A549 (cell line): Measurements from ENCODE around the gene CENPU.

Experiments
- CEBPB ChIP-seq, 2 experiments: fragments of >200 bp in 1 of 2; sonication (Bioruptor Twin) in 1 of 2; formaldehyde crosslinking in 1 of 2; IDR thresholded peaks; 2 replicates each; pipeline ENCODE4 v1.6.1; 2012 to 2016
- CHD2 ChIP-seq: fragments of 150-350 bp; IDR thresholded peaks from 2 replicates; pipeline ENCODE4 v1.6.1; 2014; ENCODE audit warnings: low read length; ENCODE audit not compliant: partially characterized antibody
- EP300 ChIP-seq, 2 experiments: fragments of >200 bp; sonication (Bioruptor Twin); formaldehyde crosslinking; IDR thresholded peaks; 2 replicates in 1 of 2; 3 replicates in 1 of 2; pipeline ENCODE4 v1.6.1; 2016 to 2017
- TP53 ChIP-seq: fragments of 250-450 bp; sonication (Bioruptor Pico); IDR thresholded peaks from 2 replicates; pipeline ENCODE4 v1.5.0; 2021; ENCODE audit warnings: mild to moderate bottlenecking, moderate library complexity
- TF ChIP-seq, protein P1 (sequence below): fragments of >200 bp; sonication (Bioruptor Twin); formaldehyde crosslinking; IDR thresholded peaks from 3 replicates; pipeline ENCODE4 v1.5.1; 2016
- TF ChIP-seq, protein P2 (sequence below): fragments of 250-450 bp; sonication (Bioruptor Pico); IDR thresholded peaks from 2 replicates; pipeline ENCODE4 v1.5.0; 2021; ENCODE audit warnings: mild to moderate bottlenecking, moderate library complexity, borderline replicate concordance
- TF ChIP-seq, protein P3 (sequence below): IDR thresholded peaks from 2 replicates; pipeline ENCODE4 v1.6.1; 2012
- TF ChIP-seq, protein P4 (sequence below): IDR thresholded peaks from 2 replicates; pipeline ENCODE4 v1.6.1; 2012

DNA sequence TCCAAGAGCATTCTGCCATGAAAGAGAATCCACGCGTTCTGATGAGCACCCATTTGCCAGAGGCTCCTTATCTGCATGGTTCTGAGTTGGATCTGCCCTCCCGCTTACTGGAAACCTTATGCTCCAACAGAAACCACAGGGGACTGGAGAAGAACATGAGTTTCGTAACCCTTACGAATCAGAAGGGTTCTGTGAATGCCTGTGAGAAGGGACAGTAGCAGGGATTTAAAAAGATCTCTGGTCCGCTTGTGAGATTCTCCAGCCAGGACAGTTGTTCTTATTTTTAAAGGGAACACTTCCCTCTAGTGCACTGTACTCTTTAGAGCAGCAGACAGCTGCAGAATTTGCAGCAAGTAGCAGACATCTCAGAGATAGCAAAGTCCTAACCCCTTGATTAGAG lies 22.5 kb upstream of the CENPU start:
- TF ChIP-seq, protein P1, sequence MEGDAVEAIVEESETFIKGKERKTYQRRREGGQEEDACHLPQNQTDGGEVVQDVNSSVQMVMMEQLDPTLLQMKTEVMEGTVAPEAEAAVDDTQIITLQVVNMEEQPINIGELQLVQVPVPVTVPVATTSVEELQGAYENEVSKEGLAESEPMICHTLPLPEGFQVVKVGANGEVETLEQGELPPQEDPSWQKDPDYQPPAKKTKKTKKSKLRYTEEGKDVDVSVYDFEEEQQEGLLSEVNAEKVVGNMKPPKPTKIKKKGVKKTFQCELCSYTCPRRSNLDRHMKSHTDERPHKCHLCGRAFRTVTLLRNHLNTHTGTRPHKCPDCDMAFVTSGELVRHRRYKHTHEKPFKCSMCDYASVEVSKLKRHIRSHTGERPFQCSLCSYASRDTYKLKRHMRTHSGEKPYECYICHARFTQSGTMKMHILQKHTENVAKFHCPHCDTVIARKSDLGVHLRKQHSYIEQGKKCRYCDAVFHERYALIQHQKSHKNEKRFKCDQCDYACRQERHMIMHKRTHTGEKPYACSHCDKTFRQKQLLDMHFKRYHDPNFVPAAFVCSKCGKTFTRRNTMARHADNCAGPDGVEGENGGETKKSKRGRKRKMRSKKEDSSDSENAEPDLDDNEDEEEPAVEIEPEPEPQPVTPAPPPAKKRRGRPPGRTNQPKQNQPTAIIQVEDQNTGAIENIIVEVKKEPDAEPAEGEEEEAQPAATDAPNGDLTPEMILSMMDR: no peak
- TF ChIP-seq, protein P2, sequence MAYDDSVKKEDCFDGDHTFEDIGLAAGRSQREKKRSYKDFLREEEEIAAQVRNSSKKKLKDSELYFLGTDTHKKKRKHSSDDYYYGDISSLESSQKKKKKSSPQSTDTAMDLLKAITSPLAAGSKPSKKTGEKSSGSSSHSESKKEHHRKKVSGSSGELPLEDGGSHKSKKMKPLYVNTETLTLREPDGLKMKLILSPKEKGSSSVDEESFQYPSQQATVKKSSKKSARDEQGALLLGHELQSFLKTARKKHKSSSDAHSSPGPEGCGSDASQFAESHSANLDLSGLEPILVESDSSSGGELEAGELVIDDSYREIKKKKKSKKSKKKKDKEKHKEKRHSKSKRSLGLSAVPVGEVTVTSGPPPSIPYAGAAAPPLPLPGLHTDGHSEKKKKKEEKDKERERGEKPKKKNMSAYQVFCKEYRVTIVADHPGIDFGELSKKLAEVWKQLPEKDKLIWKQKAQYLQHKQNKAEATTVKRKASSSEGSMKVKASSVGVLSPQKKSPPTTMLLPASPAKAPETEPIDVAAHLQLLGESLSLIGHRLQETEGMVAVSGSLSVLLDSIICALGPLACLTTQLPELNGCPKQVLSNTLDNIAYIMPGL (CRISPR knock-in tag): no peak
- TF ChIP-seq, protein P3, sequence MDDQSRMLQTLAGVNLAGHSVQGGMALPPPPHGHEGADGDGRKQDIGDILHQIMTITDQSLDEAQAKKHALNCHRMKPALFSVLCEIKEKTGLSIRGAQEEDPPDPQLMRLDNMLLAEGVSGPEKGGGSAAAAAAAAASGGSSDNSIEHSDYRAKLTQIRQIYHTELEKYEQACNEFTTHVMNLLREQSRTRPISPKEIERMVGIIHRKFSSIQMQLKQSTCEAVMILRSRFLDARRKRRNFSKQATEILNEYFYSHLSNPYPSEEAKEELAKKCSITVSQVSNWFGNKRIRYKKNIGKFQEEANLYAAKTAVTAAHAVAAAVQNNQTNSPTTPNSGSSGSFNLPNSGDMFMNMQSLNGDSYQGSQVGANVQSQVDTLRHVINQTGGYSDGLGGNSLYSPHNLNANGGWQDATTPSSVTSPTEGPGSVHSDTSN: no peak
- TF ChIP-seq CEBPB (IDR thresholded peaks at IDR 0.05) (no peak), EP300 (IDR thresholded peaks at IDR 0.05) (no peak), TP53 (no peak), CHD2 (no peak)
- TF ChIP-seq, protein P4, sequence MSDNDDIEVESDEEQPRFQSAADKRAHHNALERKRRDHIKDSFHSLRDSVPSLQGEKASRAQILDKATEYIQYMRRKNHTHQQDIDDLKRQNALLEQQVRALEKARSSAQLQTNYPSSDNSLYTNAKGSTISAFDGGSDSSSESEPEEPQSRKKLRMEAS: no peak
